Measurements from ENCODE around the gene SLC24A3.

Gene SLC24A3

DNA sequence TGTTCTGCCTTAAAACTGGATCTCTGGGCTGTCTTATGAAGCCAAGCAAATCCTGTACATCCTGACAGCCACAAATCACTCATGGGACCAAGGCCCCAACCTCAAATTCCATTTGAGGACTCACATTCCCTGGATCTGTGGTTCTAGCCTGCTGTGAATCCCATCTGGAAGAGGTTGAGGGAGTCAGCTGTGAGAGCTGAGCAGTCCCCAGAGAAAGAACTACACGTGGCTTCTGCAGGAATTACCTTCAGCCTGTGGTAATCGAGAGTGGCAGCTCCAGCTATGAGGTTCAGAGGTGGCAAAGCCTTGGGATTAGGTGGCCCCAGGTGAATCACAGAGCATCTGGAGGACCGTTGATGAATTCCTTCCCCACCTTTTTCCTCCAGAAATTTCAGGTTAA lies 245.2 kb downstream of the SLC24A3 start:
- H3K27ac ChIP-seq (ENCODE audit: low read depth, low read length) = no peak overlapping the region
- H3K27me3 ChIP-seq (ENCODE audit: insufficient read depth, low read length, poor library complexity) = no peaks in the 10 kb centered on the region
- no peak for DNase-seq
- no peak overlapping the region for H3K18ac ChIP-seq (ENCODE audit: low read length)
- WGBS (ENCODE audit: extremely low coverage, insufficient coverage, low lambda C conversion rate) = no CpG with 5 or more reads among the region's 3 CpGs
- H3K4me1 ChIP-seq (ENCODE audit: control insufficient read depth, low read depth, low read length) = no peaks in the 10 kb centered on the region
- no peak overlapping the region for H3K4ac ChIP-seq (ENCODE audit: low read depth, low read length)
- H4K8ac ChIP-seq (ENCODE audit: low read depth, low read length) = no peak overlapping the region
- H2BK15ac ChIP-seq (replicated peaks; ENCODE audit: low read depth) = no peak overlapping the region
- H2BK120ac ChIP-seq (ENCODE audit: low read depth, low read length) = no peak overlapping the region
- no peak overlapping the region for H3K23ac ChIP-seq (ENCODE audit: low read length)
- no peak overlapping the region for H3K9ac ChIP-seq (ENCODE audit: low read length)
- no peaks in the 10 kb centered on the region for H3K79me2 ChIP-seq (ENCODE audit: control insufficient read depth, insufficient read depth, low read length)
- no peaks in the 10 kb centered on the region for H3K36me3 ChIP-seq (ENCODE audit: control insufficient read depth, insufficient read depth, low read length)
- no peak overlapping the region for H3K56ac ChIP-seq (ENCODE audit: low read length)
- no peak overlapping the region for H2AK5ac ChIP-seq (ENCODE audit: low read length)
- no peak overlapping the region for H3K4me3 ChIP-seq (ENCODE audit: low read length)
- H3K79me1 ChIP-seq (ENCODE audit: low read length) = no peaks in the 10 kb centered on the region
- no peak overlapping the region for H3K4me2 ChIP-seq (ENCODE audit: low read length)
- H4K5ac ChIP-seq (ENCODE audit: low read length) = no peak overlapping the region
- no peak overlapping the region for H2BK5ac ChIP-seq (ENCODE audit: low read length)

DNA sequence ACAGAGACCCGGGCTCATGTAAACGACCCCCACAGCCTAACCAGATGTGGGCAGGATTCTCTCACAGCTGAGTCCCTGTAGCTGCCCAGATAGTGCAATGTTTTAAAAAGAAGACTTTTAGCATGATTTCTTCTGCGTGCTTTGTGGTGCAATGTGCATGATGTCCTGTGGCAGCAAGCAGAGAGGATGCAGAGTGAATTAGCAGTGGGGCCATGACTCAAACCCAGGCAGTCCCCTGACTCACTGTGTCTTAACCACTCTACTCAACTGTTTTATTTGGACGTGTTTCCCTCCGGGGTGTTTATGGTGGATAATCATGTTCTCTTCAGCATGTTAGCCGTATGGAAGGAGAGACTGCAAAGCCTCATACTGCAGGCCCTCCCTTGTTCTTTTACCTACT lies 247.9 kb downstream of the SLC24A3 start:
- Histone ChIP-seq H3K4me3 (ENCODE audit: low read length) (no peak overlapping the region), H3K79me1 (ENCODE audit: low read length) (no peaks in the 10 kb centered on the region), H3K79me2 (ENCODE audit: control insufficient read depth, insufficient read depth, low read length) (no peaks in the 10 kb centered on the region), H2BK5ac (ENCODE audit: low read length) (no peak overlapping the region), H2AK5ac (ENCODE audit: low read length) (no peak overlapping the region), H3K4me1 (ENCODE audit: control insufficient read depth, low read depth, low read length) (no peaks in the 10 kb centered on the region), H4K8ac (ENCODE audit: low read depth, low read length) (no peak overlapping the region), H3K18ac (ENCODE audit: low read length) (no peak overlapping the region), H2BK120ac (ENCODE audit: low read depth, low read length) (no peak overlapping the region), H2BK15ac (replicated peaks; ENCODE audit: low read depth) (no peak overlapping the region), H3K9ac (ENCODE audit: low read length) (no peak overlapping the region), H3K27ac (ENCODE audit: low read depth, low read length) (no peak overlapping the region), H4K5ac (ENCODE audit: low read length) (no peak overlapping the region), H3K27me3 (ENCODE audit: insufficient read depth, low read length, poor library complexity) (no peaks in the 10 kb centered on the region), H3K36me3 (ENCODE audit: control insufficient read depth, insufficient read depth, low read length) (no peaks in the 10 kb centered on the region), H3K4ac (ENCODE audit: low read depth, low read length) (no peak overlapping the region), H3K23ac (ENCODE audit: low read length) (no peak overlapping the region), H3K4me2 (ENCODE audit: low read length) (no peak overlapping the region), H3K56ac (ENCODE audit: low read length) (no peak overlapping the region)
- no CpG with 5 or more reads among the region's 6 CpGs for WGBS (ENCODE audit: extremely low coverage, insufficient coverage, low lambda C conversion rate)
- no peak for DNase-seq

DNA sequence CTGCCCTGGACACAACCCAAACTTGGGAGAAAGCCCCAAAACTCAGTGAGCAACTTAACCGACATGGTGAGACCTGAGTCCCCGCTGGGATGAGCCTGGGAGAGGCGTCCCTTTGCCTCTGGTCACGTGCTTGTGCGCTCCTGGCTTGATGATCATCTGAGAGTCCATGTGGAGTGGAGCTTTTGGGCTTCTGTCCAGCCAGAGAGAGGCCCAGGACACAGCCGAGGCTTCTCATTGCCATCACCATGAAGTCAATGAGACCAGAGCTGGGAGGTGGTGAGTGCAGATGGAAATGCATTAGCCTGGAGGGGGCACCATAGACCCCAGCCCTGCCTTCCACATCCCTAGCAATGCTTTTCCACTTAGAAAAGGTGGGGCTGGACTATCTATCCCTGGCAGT lies 250.0 kb downstream of the SLC24A3 start:
- H3K79me2 ChIP-seq (ENCODE audit: control insufficient read depth, insufficient read depth, low read length) = no peaks in the 10 kb centered on the region
- H2BK120ac ChIP-seq (ENCODE audit: low read depth, low read length) = no peak overlapping the region
- H2BK5ac ChIP-seq (ENCODE audit: low read length) = no peak overlapping the region
- no peaks in the 10 kb centered on the region for H3K79me1 ChIP-seq (ENCODE audit: low read length)
- H3K4me2 ChIP-seq (ENCODE audit: low read length) = no peak overlapping the region
- H3K27ac ChIP-seq (ENCODE audit: low read depth, low read length) = no peak overlapping the region
- WGBS (ENCODE audit: extremely low coverage, insufficient coverage, low lambda C conversion rate) = no CpG with 5 or more reads among the region's 6 CpGs
- H3K23ac ChIP-seq (ENCODE audit: low read length) = no peak overlapping the region
- H3K4ac ChIP-seq (ENCODE audit: low read depth, low read length) = no peak overlapping the region
- no peak overlapping the region for H3K56ac ChIP-seq (ENCODE audit: low read length)
- no peak overlapping the region for H4K8ac ChIP-seq (ENCODE audit: low read depth, low read length)
- H3K18ac ChIP-seq (ENCODE audit: low read length) = no peak overlapping the region
- H3K4me3 ChIP-seq (ENCODE audit: low read length) = no peak overlapping the region
- H3K4me1 ChIP-seq (ENCODE audit: control insufficient read depth, low read depth, low read length) = no peaks in the 10 kb centered on the region
- no peak overlapping the region for H2BK15ac ChIP-seq (replicated peaks; ENCODE audit: low read depth)
- H4K5ac ChIP-seq (ENCODE audit: low read length) = no peak overlapping the region
- H3K27me3 ChIP-seq (ENCODE audit: insufficient read depth, low read length, poor library complexity) = no peaks in the 10 kb centered on the region
- no peak for DNase-seq
- H2AK5ac ChIP-seq (ENCODE audit: low read length) = no peak overlapping the region
- H3K9ac ChIP-seq (ENCODE audit: low read length) = no peak overlapping the region
- H3K36me3 ChIP-seq (ENCODE audit: control insufficient read depth, insufficient read depth, low read length) = no peaks in the 10 kb centered on the region

GRCh38 chr20:19463597-19463996 lies 251.2 kb downstream of the SLC24A3 start:
- H3K36me3 ChIP-seq (ENCODE audit: control insufficient read depth, insufficient read depth, low read length) = no peaks in the 10 kb centered on the region
- no peak overlapping the region for H3K27ac ChIP-seq (ENCODE audit: low read depth, low read length)
- no peaks in the 10 kb centered on the region for H3K79me2 ChIP-seq (ENCODE audit: control insufficient read depth, insufficient read depth, low read length)
- no peak overlapping the region for H2BK120ac ChIP-seq (ENCODE audit: low read depth, low read length)
- no peak overlapping the region for H3K23ac ChIP-seq (ENCODE audit: low read length)
- no peak overlapping the region for H3K56ac ChIP-seq (ENCODE audit: low read length)
- H3K9ac ChIP-seq (ENCODE audit: low read length) = no peak overlapping the region
- no peak overlapping the region for H3K4me3 ChIP-seq (ENCODE audit: low read length)
- no peak overlapping the region for H2BK15ac ChIP-seq (replicated peaks; ENCODE audit: low read depth)
- no peak overlapping the region for H3K4me2 ChIP-seq (ENCODE audit: low read length)
- no peak overlapping the region for H2AK5ac ChIP-seq (ENCODE audit: low read length)
- H4K8ac ChIP-seq (ENCODE audit: low read depth, low read length) = no peak overlapping the region
- peak; percentile 46 for DNase-seq
- no peaks in the 10 kb centered on the region for H3K79me1 ChIP-seq (ENCODE audit: low read length)
- no peaks in the 10 kb centered on the region for H3K27me3 ChIP-seq (ENCODE audit: insufficient read depth, low read length, poor library complexity)
- H3K18ac ChIP-seq (ENCODE audit: low read length) = no peak overlapping the region
- no peak overlapping the region for H2BK5ac ChIP-seq (ENCODE audit: low read length)
- no peak overlapping the region for H4K5ac ChIP-seq (ENCODE audit: low read length)
- no CpG with 5 or more reads among the region's 4 CpGs for WGBS (ENCODE audit: extremely low coverage, insufficient coverage, low lambda C conversion rate)
- no peaks in the 10 kb centered on the region for H3K4me1 ChIP-seq (ENCODE audit: control insufficient read depth, low read depth, low read length)
- H3K4ac ChIP-seq (ENCODE audit: low read depth, low read length) = no peak overlapping the region

DNA sequence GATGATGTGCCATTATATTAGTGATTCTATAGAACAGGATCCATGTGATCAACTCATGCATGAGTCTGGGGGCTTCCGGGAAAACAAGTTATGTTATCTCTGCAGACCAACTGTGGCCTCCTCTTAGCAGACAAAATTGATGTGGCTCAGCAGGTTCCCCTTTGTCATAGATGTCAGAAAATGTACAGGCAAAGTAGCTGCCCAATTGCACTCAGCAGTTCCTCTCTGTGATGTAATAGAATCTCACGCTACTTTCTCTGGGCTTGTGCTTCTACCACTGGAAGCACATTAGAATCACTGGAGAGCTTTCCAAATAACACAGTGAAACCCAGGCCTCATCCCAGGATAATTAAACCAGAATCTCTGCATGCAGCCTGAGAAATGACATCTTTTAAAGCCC lies 253.1 kb downstream of the SLC24A3 start:
- Histone ChIP-seq H3K4ac (ENCODE audit: low read depth, low read length) (no peak overlapping the region), H3K56ac (ENCODE audit: low read length) (no peak overlapping the region), H3K36me3 (ENCODE audit: control insufficient read depth, insufficient read depth, low read length) (no peaks in the 10 kb centered on the region), H2AK5ac (ENCODE audit: low read length) (no peak overlapping the region), H3K79me2 (ENCODE audit: control insufficient read depth, insufficient read depth, low read length) (no peaks in the 10 kb centered on the region), H2BK5ac (ENCODE audit: low read length) (no peak overlapping the region), H4K8ac (ENCODE audit: low read depth, low read length) (no peak overlapping the region), H3K9ac (ENCODE audit: low read length) (no peak overlapping the region), H2BK120ac (ENCODE audit: low read depth, low read length) (no peak overlapping the region), H3K23ac (ENCODE audit: low read length) (no peak overlapping the region), H3K4me1 (ENCODE audit: control insufficient read depth, low read depth, low read length) (no peaks in the 10 kb centered on the region), H3K18ac (ENCODE audit: low read length) (no peak overlapping the region), H3K27me3 (ENCODE audit: insufficient read depth, low read length, poor library complexity) (no peaks in the 10 kb centered on the region), H3K27ac (ENCODE audit: low read depth, low read length) (no peak overlapping the region), H2BK15ac (replicated peaks; ENCODE audit: low read depth) (no peak overlapping the region), H4K5ac (ENCODE audit: low read length) (no peak overlapping the region), H3K4me3 (ENCODE audit: low read length) (no peak overlapping the region), H3K4me2 (ENCODE audit: low read length) (no peak overlapping the region), H3K79me1 (ENCODE audit: low read length) (no peaks in the 10 kb centered on the region)
- no peak for DNase-seq
- WGBS (ENCODE audit: extremely low coverage, insufficient coverage, low lambda C conversion rate) = no CpG with 5 or more reads among the region's 2 CpGs

DNA sequence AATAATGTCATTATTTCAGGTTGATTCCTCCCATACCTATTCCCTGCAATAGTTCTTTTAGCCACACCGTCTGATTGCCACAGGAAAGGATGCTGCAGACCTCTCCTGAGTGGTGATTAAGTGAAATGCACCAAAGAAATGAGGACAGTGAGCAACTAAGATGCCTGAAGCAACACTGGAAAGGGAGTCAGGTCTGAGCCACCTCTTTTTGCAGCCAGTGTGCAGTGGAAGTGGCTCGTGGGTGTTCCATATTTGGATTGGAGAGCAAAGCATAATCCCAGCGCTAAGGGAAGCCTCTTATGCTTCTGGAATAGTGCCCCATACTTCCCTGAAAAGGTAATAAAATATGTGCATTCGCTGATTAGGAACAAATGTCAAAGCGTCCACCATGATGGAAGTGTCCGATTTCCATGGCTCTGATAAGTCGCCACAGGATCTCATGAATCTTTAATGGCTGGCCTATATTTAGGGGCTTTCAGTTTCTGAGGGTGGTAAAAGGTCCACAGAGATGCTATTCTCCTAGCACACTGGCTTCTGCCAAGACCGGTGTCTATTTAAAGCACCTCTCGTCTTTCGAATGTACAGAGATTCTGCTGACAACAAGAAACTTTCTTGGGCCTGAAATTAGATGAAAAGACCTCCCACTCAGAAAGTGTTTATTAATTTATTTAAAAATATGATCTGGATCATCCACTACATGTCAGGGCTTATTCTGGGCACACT lies 253.9 kb downstream of the SLC24A3 start:
- H3K4ac ChIP-seq (ENCODE audit: low read depth, low read length) = no peak overlapping the region

More for the DNA sequence above, 253.9 kb downstream of the SLC24A3 start:
- Histone ChIP-seq H3K27ac (ENCODE audit: low read depth, low read length) (no peak overlapping the region), H2BK120ac (ENCODE audit: low read depth, low read length) (no peak overlapping the region), H3K4me2 (ENCODE audit: low read length) (no peak overlapping the region), H3K9ac (ENCODE audit: low read length) (no peak overlapping the region), H3K27me3 (ENCODE audit: insufficient read depth, low read length, poor library complexity) (no peaks in the 10 kb centered on the region), H3K23ac (ENCODE audit: low read length) (no peak overlapping the region), H4K5ac (ENCODE audit: low read length) (no peak overlapping the region), H3K36me3 (ENCODE audit: control insufficient read depth, insufficient read depth, low read length) (no peaks in the 10 kb centered on the region), H2BK5ac (ENCODE audit: low read length) (no peak overlapping the region), H3K4me1 (ENCODE audit: control insufficient read depth, low read depth, low read length) (no peaks in the 10 kb centered on the region), H3K79me2 (ENCODE audit: control insufficient read depth, insufficient read depth, low read length) (no peaks in the 10 kb centered on the region), H3K56ac (ENCODE audit: low read length) (no peak overlapping the region), H3K18ac (ENCODE audit: low read length) (no peak overlapping the region), H2BK15ac (replicated peaks; ENCODE audit: low read depth) (no peak overlapping the region), H3K4me3 (ENCODE audit: low read length) (no peak overlapping the region), H2AK5ac (ENCODE audit: low read length) (no peak overlapping the region), H4K8ac (ENCODE audit: low read depth, low read length) (no peak overlapping the region), H3K79me1 (ENCODE audit: low read length) (no peaks in the 10 kb centered on the region)
- DNase-seq = no peak
- WGBS (ENCODE audit: extremely low coverage, insufficient coverage, low lambda C conversion rate) = no CpG with 5 or more reads among the region's 10 CpGs

Measured in mesendoderm (in vitro differentiated cells).